ENCODE data around the gene ANKRD61. TPM values are rescaled to one million over a fixed set of nuclear protein-coding genes. Genes with fewer than 3 reads are reported as not detected.
A peak's percentile ranks its signal among the peaks of the same experiment; 100 is the strongest.
"Not testable (repeated sequence)": the region's sequence is repeated elsewhere in the genome, so short reads cannot be mapped to it uniquely, and the experiment has no call there.

ANKRD61 gene
- total RNA-seq (ENCODE audit: unreplicated experiment), result not detected
- long read RNA-seq, result 0 reads

DNA sequence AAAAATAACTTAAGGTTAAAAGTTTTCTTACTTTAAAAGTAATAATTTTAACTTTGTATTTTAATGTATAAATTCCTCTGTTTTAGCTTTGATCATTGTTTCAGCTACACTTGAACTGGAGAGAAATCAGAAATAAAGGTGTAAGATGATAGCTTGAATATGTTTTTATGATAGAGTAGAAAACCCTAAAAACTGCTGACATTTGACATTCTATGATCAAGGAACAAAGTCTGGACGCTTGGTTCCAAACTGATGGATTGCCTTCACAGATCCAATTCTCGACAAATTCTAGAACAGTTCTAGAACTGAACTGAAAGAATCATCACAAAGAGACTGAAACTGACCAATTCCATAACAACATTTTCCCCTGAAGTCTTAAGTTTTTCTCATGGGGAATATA lies at the start of gene ANKRD61:
Gene ANKRD61 (plus strand): TSS at position 389 of the 400 bp plus-strand sequence. CDS start 0 bp downstream, at position 389.
- Mint-ChIP-seq H3K27ac (ENCODE audit: unreplicated experiment) (no peak within 1 kb of the TSS), H3K9me3 (ENCODE audit: unreplicated experiment) (peaks cover 5% of the 10 kb centered on the region), H3K4me1 (ENCODE audit: low read depth, unreplicated experiment) (no peaks in the 10 kb centered on the region), H3K36me3 (ENCODE audit: unreplicated experiment) (peaks cover 5% of the 10 kb centered on the region), H3K27me3 (ENCODE audit: unreplicated experiment) (peaks cover 2% of the 10 kb centered on the region), H3K4me3 (ENCODE audit: unreplicated experiment) (no peak within 1 kb of the TSS)
- no peak for DNase-seq
- TF ChIP-seq, protein P1, sequence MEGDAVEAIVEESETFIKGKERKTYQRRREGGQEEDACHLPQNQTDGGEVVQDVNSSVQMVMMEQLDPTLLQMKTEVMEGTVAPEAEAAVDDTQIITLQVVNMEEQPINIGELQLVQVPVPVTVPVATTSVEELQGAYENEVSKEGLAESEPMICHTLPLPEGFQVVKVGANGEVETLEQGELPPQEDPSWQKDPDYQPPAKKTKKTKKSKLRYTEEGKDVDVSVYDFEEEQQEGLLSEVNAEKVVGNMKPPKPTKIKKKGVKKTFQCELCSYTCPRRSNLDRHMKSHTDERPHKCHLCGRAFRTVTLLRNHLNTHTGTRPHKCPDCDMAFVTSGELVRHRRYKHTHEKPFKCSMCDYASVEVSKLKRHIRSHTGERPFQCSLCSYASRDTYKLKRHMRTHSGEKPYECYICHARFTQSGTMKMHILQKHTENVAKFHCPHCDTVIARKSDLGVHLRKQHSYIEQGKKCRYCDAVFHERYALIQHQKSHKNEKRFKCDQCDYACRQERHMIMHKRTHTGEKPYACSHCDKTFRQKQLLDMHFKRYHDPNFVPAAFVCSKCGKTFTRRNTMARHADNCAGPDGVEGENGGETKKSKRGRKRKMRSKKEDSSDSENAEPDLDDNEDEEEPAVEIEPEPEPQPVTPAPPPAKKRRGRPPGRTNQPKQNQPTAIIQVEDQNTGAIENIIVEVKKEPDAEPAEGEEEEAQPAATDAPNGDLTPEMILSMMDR (IDR thresholded peaks at IDR 0.05; ENCODE audit: partially characterized antibody, unreplicated experiment), result no peak

DNA sequence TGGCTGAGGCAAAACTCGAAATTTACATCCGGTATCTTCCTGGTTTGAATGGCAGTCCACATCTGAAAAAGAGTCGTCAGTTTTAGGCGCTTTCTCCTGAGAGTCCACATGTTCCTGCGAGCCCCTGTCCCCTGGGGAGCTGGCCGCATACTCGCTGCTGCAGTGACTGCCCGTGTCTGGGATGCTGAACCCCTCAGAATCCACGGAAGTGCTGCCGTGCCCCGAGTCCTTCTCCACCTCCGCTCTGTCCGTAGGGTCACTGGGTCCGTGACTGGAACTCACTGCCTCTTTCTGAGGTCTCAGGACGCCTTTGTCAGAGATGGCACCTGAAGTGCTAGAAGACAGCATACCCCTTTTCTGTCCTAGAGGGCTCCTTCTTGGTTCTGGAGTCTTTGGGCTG lies 44.1 kb upstream of the ANKRD61 start:
- not testable (repeated sequence) for DNase-seq; H3K4me3 Mint-ChIP-seq (ENCODE audit: unreplicated experiment); H3K4me1 Mint-ChIP-seq (ENCODE audit: low read depth, unreplicated experiment); H3K27me3 Mint-ChIP-seq (ENCODE audit: unreplicated experiment); H3K9me3 Mint-ChIP-seq (ENCODE audit: unreplicated experiment); H3K36me3 Mint-ChIP-seq (ENCODE audit: unreplicated experiment); H3K27ac Mint-ChIP-seq (ENCODE audit: unreplicated experiment)

DNA sequence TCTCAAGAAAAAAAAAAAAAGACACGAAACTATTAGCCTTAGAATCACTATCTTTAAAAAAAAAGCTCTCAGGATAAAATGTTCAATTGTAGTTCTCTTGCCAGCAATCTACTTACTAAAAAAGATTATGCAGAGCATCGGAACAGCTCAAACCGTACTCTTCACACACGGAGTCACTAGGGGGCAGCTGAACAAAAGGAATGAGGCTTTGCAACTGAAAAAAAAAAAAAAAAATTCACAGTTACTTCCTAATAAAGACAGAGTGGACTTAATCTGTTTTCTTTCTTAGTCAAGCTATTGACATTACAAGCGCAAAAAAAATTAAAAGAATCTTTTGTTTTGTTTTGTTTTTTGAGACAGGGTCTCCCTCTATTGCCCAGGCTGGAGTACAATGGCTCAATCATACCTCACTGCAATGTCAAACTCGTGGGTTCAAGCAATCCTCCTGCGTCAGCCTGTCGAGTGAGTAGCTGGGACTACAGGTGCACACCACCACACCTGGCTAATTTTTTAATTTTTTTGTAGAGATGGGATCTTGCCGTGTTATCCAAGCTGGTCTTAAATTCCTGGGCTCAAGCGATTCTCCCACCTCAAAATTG lies 33.9 kb upstream of the ANKRD61 start:
- no peaks in the 10 kb centered on the region for H3K27me3 Mint-ChIP-seq (ENCODE audit: unreplicated experiment)
- H3K9me3 Mint-ChIP-seq (ENCODE audit: unreplicated experiment), result no peaks in the 10 kb centered on the region
- no peak overlapping the region for H3K27ac Mint-ChIP-seq (ENCODE audit: unreplicated experiment)
- H3K36me3 Mint-ChIP-seq (ENCODE audit: unreplicated experiment), result no peaks in the 10 kb centered on the region
- TF ChIP-seq, protein P1 (IDR thresholded peaks at IDR 0.05; ENCODE audit: partially characterized antibody, unreplicated experiment), result peak; percentile 25
- DNase-seq, result peak; percentile 19
- no peak overlapping the region for H3K4me3 Mint-ChIP-seq (ENCODE audit: unreplicated experiment)
- H3K4me1 Mint-ChIP-seq (ENCODE audit: low read depth, unreplicated experiment), result no peaks in the 10 kb centered on the region

DNA sequence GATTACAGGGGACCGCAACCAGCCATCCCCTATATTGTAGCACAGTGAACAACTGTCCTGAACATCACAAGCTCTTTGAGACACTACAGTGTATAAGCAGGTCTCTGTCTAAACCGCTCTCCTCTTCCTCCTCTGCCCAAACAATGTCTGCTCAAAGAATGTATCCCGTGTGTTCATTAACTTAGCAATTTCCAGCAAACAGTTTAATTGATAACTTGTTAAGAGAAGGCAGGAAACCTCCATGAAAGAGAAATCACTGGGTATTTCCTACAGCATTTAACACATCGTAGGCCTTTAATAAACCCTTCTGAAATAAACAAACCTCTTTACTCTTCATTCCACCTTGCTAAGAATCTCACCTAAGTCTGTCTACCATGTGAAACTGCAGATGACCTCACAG lies 23.8 kb upstream of the ANKRD61 start:
- Mint-ChIP-seq H3K27me3 (ENCODE audit: unreplicated experiment) (no peaks in the 10 kb centered on the region), H3K36me3 (ENCODE audit: unreplicated experiment) (no peaks in the 10 kb centered on the region), H3K4me1 (ENCODE audit: low read depth, unreplicated experiment) (peaks cover 3% of the 10 kb centered on the region), H3K9me3 (ENCODE audit: unreplicated experiment) (no peaks in the 10 kb centered on the region), H3K27ac (ENCODE audit: unreplicated experiment) (no peak overlapping the region), H3K4me3 (ENCODE audit: unreplicated experiment) (peak overlapping the region; percentile 5)
- TF ChIP-seq, protein P1 (IDR thresholded peaks at IDR 0.05; ENCODE audit: partially characterized antibody, unreplicated experiment), result no peak
- DNase-seq, result no peak

DNA sequence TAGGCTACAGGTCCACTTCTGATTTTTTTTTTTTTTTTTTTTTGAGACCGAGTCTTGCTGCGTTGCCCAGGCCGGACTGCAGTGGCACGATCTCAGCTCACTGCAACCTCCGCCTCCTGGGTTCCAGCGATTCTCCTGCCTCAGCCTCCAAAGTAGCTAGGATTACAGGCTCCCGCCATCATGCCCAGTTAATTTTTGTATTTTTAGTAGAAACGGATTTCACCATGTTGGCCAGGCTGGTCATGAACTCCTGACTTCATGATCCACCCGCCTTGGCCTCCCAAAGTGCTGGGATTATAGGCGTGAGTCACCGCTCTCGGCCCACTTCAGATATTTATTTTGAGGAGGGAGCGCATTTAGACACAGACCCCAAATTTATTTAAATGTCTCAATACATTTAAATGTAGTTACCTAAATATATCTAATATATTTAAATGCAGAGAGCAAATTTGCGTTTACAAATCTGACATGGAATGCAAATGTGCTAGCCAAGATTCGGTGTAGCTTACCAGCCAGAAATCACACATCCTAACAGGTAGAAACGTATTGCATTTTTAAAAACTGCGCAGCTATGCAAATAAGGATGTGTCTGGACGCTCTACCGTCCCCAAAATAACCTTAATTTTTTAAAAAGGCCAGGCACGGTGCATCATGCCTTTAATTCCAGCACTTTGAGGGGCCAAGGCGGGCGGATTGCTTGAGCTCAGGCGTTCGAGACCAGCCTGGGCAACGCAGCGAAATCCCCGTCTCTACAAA lies 23.2 kb upstream of the ANKRD61 start:
- H3K36me3 Mint-ChIP-seq (ENCODE audit: unreplicated experiment); DNase-seq; H3K9me3 Mint-ChIP-seq (ENCODE audit: unreplicated experiment); H3K27ac Mint-ChIP-seq (ENCODE audit: unreplicated experiment); H3K27me3 Mint-ChIP-seq (ENCODE audit: unreplicated experiment); H3K4me1 Mint-ChIP-seq (ENCODE audit: low read depth, unreplicated experiment): not testable (repeated sequence)
- H3K4me3 Mint-ChIP-seq (ENCODE audit: unreplicated experiment), result peak overlapping the region; percentile 84

Measured in glutamatergic neuron (in vitro differentiated cells).